Naive thymus-derived CD4-positive, alpha-beta T cell (primary cell): ENCODE results near the gene LRRC74A. TPM values are rescaled to one million over a fixed set of nuclear protein-coding genes. Genes with fewer than 3 reads are reported as not detected.

ENCODE experiments used
- ATAC-seq: fragments of 150-1000 bp; cut with Tn5 transposase; 2 replicates; pipeline ENCODE4 v1.10.0; 2021; ENCODE audit warnings: mild to moderate bottlenecking, moderate library complexity
- CTCF ChIA-PET: fragments of 350-600 bp; sonication (Branson Sonifier 250); formaldehyde crosslinking; loops from one replicate; lab custom pipeline; 2021; ENCODE audit warnings: antibody characterized with exemption; lab: Charles Lee
- POLR2A ChIA-PET: fragments of 350-600 bp; sonication (Branson Sonifier 250); formaldehyde crosslinking; loops from one replicate; lab custom pipeline; 2021; ENCODE audit warnings: antibody characterized with exemption, inconsistent platforms; lab: Charles Lee
- DNase-seq, 9 donors: peaks; one replicate each; pipeline versions ENCODE4 v3.0.0 to v3.0.0-alpha.2; 2020 to 2022; ENCODE audit warnings: mixed read lengths in 1 of 9
- H3K27ac ChIP-seq: one replicate; pipeline ENCODE4 v1.7.0; 2013; ENCODE audit warnings: mild to moderate bottlenecking, low read depth, low read length, moderate library complexity
- H3K27me3 ChIP-seq, 2 donors: one replicate each; pipeline ENCODE4 v1.7.0; 2013; ENCODE audit warnings: low read length in 2 of 2, mild to moderate bottlenecking in 2 of 2, moderate library complexity in 2 of 2; ENCODE audit not compliant: control insufficient read depth in 2 of 2, insufficient read depth in 2 of 2
- H3K36me3 ChIP-seq, 3 experiments: 1 replicate in 2 of 3; 2 replicates in 1 of 3; pipeline ENCODE4 v1.7.0; 2013; ENCODE audit warnings: low read length in 3 of 3, mild to moderate bottlenecking in 3 of 3, moderate library complexity in 1 of 3; ENCODE audit not compliant: insufficient read depth in 3 of 3, control insufficient read depth in 2 of 3
- H3K4me1 ChIP-seq, 2 donors: one replicate each; pipeline ENCODE4 v1.7.0; 2013; ENCODE audit warnings: low read length in 2 of 2, mild to moderate bottlenecking in 2 of 2, moderate library complexity in 1 of 2; ENCODE audit not compliant: control insufficient read depth in 2 of 2, insufficient read depth in 2 of 2
- H3K4me3 ChIP-seq: 2 replicates; pipeline ENCODE4 v1.7.0; 2013; ENCODE audit warnings: mild to moderate bottlenecking, low read length
- H3K9me3 ChIP-seq, 3 experiments: 1 replicate in 2 of 3; 2 replicates in 1 of 3; pipeline ENCODE4 v1.7.0; 2013; ENCODE audit warnings: low read length in 3 of 3; ENCODE audit not compliant: control insufficient read depth in 2 of 3
- H3K27ac Mint-ChIP-seq, 9 donors: one replicate each; pipeline ENCODE4 v1.8.0; 2020 to 2022; ENCODE audit warnings: mixed read lengths in 9 of 9, mild to moderate bottlenecking in 8 of 9, moderate library complexity in 5 of 9, inconsistent platforms in 2 of 9
- H3K27me3 Mint-ChIP-seq, 5 donors: one replicate each; pipeline ENCODE4 v1.8.0; 2021 to 2022; ENCODE audit warnings: mixed read lengths in 5 of 5, mild to moderate bottlenecking in 1 of 5
- H3K36me3 Mint-ChIP-seq, 5 donors: one replicate each; pipeline ENCODE4 v1.8.0; 2020 to 2022; ENCODE audit warnings: mixed read lengths in 5 of 5, mild to moderate bottlenecking in 3 of 5, inconsistent platforms in 1 of 5
- H3K4me1 Mint-ChIP-seq, 7 donors: one replicate each; pipeline ENCODE4 v1.8.0; 2020 to 2022; ENCODE audit warnings: mixed read lengths in 7 of 7, mild to moderate bottlenecking in 3 of 7, inconsistent platforms in 1 of 7
- H3K4me3 Mint-ChIP-seq, 10 donors: one replicate each; pipeline ENCODE4 v1.8.0; 2020 to 2022; ENCODE audit warnings: mild to moderate bottlenecking in 10 of 10, mixed read lengths in 10 of 10, moderate library complexity in 6 of 10, inconsistent platforms in 2 of 10
- H3K9me3 Mint-ChIP-seq, 11 donors: one replicate each; pipeline ENCODE4 v1.8.0; 2020 to 2022; ENCODE audit warnings: mixed read lengths in 11 of 11, mild to moderate bottlenecking in 4 of 11, inconsistent platforms in 1 of 11, moderate library complexity in 1 of 11
- intact Hi-C, 2 donors: fragments of 100-400 bp; cut with micrococcal nuclease; formaldehyde crosslinking; loops; one replicate each; pipeline ENCODE4 v1.15.1; 2023
- polyA plus RNA-seq, 2 donors: library from polyadenylated mRNA; unstranded; fragments of 300-500 nt; fragmentation: Illumina TruSeq; gene quantifications; one replicate each; pipeline ENCODE4 v1.2.3, GENCODE V29; 2021
- total RNA-seq, 6 experiments: library from RNA in 5 of 6; stranded (reverse) in 5 of 6; gene quantifications; 1 replicate in 5 of 6; 2 replicates in 1 of 6; pipeline ENCODE4 v1.2.3 and lab custom pipeline; 2021 to 2026

The LRRC74A gene
- total and polyA plus RNA-seq, 7 experiments from 2014 or later: not detected

DNA sequence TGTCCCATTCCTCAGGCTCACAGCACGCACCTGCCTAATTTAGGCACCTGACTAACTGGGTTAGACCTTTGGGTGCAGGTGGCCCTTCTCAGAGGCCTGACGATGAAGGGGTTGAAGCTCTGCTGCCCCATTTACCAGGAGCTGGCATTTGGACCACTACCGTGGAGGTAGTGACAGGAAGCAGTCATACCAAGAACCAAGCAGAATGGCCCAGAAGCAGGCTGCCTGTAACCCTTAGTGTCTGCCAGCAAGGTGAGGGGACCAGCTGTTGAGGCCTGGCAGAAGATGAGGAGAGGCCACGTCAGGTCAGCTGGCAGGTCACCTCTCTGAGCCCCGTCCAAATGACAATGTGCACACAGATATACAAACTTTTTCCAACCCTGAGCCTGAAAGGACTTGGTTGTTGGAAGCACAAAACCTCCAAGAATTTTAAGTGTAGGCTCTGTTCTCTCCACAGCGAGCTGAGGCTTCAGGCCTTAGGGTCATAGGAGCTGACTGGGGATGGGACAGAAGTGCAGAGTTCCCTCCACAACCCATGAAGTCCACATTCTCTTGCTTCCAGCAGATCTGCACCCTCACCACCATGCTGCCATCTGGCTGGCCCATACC, 41.8 kb upstream of the LRRC74A start:
- peaks cover 5 to 45% (median 15%) of the 10 kb centered on the region in 5 donors for H3K36me3 Mint-ChIP-seq
- intact Hi-C loops: loop anchor here (1.0 to 2.0 kb wide), 2 partner anchors 28 to 74 kb away; partner anchors contain the start of gene ANGEL1 (in 2 of the 2)
- ATAC-seq (no peak), DNase-seq (no peak)
- CTCF ChIA-PET: interaction anchor here (1.7 kb wide), 1 partner anchor 74 kb away, joined by 12 read pairs; no protein-coding TSS in a partner anchor
- peaks cover 0 to 4% (median 0%) of the 10 kb centered on the region in 11 donors for H3K9me3 Mint-ChIP-seq
- Histone ChIP-seq H3K27ac (no peak overlapping the region), H3K36me3 (peaks cover 0 to 66% (median 0%) of the 10 kb centered on the region in 3 experiments), H3K4me3 (no peak overlapping the region), H3K27me3 (no peaks in the 10 kb centered on the region), H3K4me1 (peaks cover 0 to 6% of the 10 kb centered on the region in 2 donors), H3K9me3 (no peaks in the 10 kb centered on the region)
- peaks cover 8 to 43% (median 15%) of the 10 kb centered on the region in 7 donors for H3K4me1 Mint-ChIP-seq
- no peak overlapping the region for H3K4me3 Mint-ChIP-seq
- peak overlapping the region in 8 of 9 donors; percentile 5 to 81 (median 40) for H3K27ac Mint-ChIP-seq
- H3K27me3 Mint-ChIP-seq: no peaks in the 10 kb centered on the region
- POLR2A ChIA-PET: no interaction called here

DNA sequence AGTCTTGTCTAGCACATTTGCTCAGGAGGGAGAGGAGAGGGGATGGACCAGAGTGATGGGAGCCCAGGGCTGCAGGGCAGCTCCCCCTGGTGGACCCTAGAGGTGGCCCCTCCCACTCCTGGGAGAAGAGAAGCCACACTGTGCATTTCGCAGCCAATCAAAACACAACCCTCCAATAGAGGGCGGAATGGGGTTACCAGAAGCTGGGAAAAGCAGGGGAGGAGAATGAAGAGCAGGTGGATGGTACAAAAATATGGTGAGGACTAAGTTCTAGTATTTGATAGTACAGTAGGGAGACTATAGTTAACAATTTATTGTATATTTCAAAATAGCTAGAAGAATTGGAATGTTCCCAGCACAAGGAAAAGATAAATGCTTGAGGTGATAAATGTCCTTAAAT, 41.3 kb upstream of the LRRC74A start:
- H3K4me3 ChIP-seq: no peak overlapping the region
- intact Hi-C loops: loop anchor here (1.0 to 2.0 kb wide), 2 partner anchors 28 to 75 kb away; partner anchors contain the start of gene ANGEL1 (in 2 of the 2)
- peak; percentile 98 for ATAC-seq
- H3K27me3 ChIP-seq: no peaks in the 10 kb centered on the region
- peaks cover 8 to 43% (median 15%) of the 10 kb centered on the region in 7 donors for H3K4me1 Mint-ChIP-seq
- peaks cover 5 to 45% (median 15%) of the 10 kb centered on the region in 5 donors for H3K36me3 Mint-ChIP-seq
- CTCF ChIA-PET: interaction anchor here (1.4 kb wide), 1 partner anchor 286 kb away, joined by 3 read pairs; no protein-coding TSS in a partner anchor
- peaks cover 0 to 6% of the 10 kb centered on the region in 2 donors for H3K4me1 ChIP-seq
- H3K27ac ChIP-seq: no peak overlapping the region
- POLR2A ChIA-PET: no interaction called here
- no peaks in the 10 kb centered on the region for H3K27me3 Mint-ChIP-seq
- no peak overlapping the region for H3K4me3 Mint-ChIP-seq
- peaks cover 0 to 4% (median 0%) of the 10 kb centered on the region in 11 donors for H3K9me3 Mint-ChIP-seq
- peak overlapping the region in 6 of 9 donors; percentile 5 to 83 (median 22) for H3K27ac Mint-ChIP-seq
- peak; percentile 19 to 64 (median 40) for DNase-seq
- H3K9me3 ChIP-seq: no peaks in the 10 kb centered on the region
- H3K36me3 ChIP-seq: peaks cover 0 to 68% (median under 1%) of the 10 kb centered on the region in 3 experiments

DNA sequence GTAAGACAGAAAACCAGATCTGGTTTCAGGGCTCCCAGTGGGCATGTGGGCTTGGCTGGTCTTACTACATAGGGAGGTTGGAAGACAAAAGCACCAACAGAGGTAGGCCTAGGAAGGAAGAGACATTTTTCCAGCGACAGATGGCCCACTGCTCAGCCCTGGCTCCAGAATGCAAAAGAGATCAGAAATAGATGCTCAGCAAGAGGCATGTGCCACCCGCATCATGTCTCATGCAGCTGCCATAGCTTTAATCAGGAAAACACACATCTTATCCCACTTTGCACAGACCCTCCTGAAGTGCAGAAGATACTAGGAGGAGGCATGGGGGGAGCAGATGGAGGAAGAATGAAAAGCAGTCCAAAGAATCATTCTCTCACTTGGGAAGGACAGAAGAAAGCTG, 39.6 kb upstream of the LRRC74A start:
- peaks cover 0 to 79% (median 9%) of the 10 kb centered on the region in 3 experiments for H3K36me3 ChIP-seq
- H3K4me1 ChIP-seq: peaks cover 0 to 6% of the 10 kb centered on the region in 2 donors
- no peak for DNase-seq
- CTCF ChIA-PET: no interaction called here
- no peaks in the 10 kb centered on the region for H3K9me3 ChIP-seq
- Mint-ChIP-seq H3K27me3 (no peaks in the 10 kb centered on the region), H3K9me3 (peaks cover 0 to 3% (median 0%) of the 10 kb centered on the region in 11 donors), H3K4me1 (peaks cover 8 to 37% (median 15%) of the 10 kb centered on the region in 7 donors), H3K36me3 (peaks cover 5 to 40% (median 16%) of the 10 kb centered on the region in 5 donors), H3K27ac (peak overlapping the region in 5 of 9 donors; percentile 40 to 84 (median 53)), H3K4me3 (no peak overlapping the region)
- ATAC-seq: no peak
- no peak overlapping the region for H3K27ac ChIP-seq
- no peak overlapping the region for H3K4me3 ChIP-seq
- no peaks in the 10 kb centered on the region for H3K27me3 ChIP-seq
- POLR2A ChIA-PET: no interaction called here
- intact Hi-C loops: no loop called here

DNA sequence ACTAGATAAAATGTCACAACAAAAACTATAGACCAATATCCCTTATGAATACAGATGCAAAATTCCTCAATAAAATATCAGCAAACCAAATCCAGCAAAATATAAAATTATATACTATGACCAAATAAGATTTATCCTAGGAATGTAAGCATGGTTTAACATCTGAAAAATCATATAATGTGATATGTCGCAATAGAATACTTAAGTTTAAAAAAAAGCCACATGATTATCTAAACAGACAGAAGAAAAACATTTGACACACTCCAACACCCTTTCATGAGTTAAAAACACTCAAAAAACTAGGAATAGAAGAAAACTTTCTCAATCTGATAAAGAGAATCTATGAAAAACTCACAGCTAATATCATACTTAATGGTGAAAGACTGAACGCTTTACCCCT, 33.8 kb upstream of the LRRC74A start:
- DNase-seq (no peak), ATAC-seq (no peak)
- Histone ChIP-seq H3K36me3 (peaks cover 0 to 55% (median 9%) of the 10 kb centered on the region in 3 experiments), H3K27me3 (no peaks in the 10 kb centered on the region), H3K4me3 (no peak overlapping the region), H3K4me1 (no peaks in the 10 kb centered on the region), H3K9me3 (no peaks in the 10 kb centered on the region), H3K27ac (no peak overlapping the region)
- peaks cover 0 to 12% (median 9%) of the 10 kb centered on the region in 7 donors for H3K4me1 Mint-ChIP-seq
- H3K36me3 Mint-ChIP-seq: peaks cover 5 to 54% (median 20%) of the 10 kb centered on the region in 5 donors
- peaks cover 0 to 4% (median 0%) of the 10 kb centered on the region in 11 donors for H3K9me3 Mint-ChIP-seq
- no peaks in the 10 kb centered on the region for H3K27me3 Mint-ChIP-seq
- intact Hi-C loops: no loop called here
- CTCF ChIA-PET: no interaction called here
- POLR2A ChIA-PET: no interaction called here
- H3K4me3 Mint-ChIP-seq: no peak overlapping the region
- no peak overlapping the region for H3K27ac Mint-ChIP-seq

DNA sequence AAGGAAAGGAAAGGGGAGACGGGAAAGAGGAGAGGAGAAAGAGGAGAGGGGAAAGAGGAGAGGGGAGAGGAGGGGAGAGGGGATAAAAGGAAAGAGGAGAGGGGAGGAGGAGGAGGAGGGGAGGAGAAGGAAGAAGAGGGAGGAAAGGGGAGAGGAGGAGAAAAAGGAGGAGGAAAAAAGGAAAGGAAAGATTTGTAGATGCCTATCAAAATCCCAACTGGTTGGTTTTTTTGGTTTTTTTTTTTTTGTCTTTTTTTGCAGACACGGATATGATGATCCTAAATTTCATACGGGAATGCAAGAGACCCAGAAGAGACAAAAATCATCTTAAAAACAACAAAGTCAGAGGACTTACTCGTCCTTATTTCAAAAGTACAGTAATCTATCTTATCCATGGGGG, 32.9 kb upstream of the LRRC74A start:
- Histone ChIP-seq H3K4me3 (no peak overlapping the region), H3K27me3 (no peaks in the 10 kb centered on the region), H3K27ac (no peak overlapping the region), H3K4me1 (no peaks in the 10 kb centered on the region), H3K9me3 (no peaks in the 10 kb centered on the region), H3K36me3 (peaks cover 0 to 54% (median 9%) of the 10 kb centered on the region in 3 experiments)
- no peak for DNase-seq
- POLR2A ChIA-PET: no interaction called here
- no peaks in the 10 kb centered on the region for H3K27me3 Mint-ChIP-seq
- ATAC-seq: no peak
- intact Hi-C loops: no loop called here
- peaks cover 0 to 56% (median 23%) of the 10 kb centered on the region in 5 donors for H3K36me3 Mint-ChIP-seq
- CTCF ChIA-PET: no interaction called here
- H3K4me1 Mint-ChIP-seq: peaks cover 0 to 12% (median 9%) of the 10 kb centered on the region in 7 donors
- peak overlapping the region in 1 of 9 donors; percentile 24 for H3K27ac Mint-ChIP-seq
- H3K9me3 Mint-ChIP-seq: peaks cover 0 to 2% (median 0%) of the 10 kb centered on the region in 11 donors
- no peak overlapping the region for H3K4me3 Mint-ChIP-seq

DNA sequence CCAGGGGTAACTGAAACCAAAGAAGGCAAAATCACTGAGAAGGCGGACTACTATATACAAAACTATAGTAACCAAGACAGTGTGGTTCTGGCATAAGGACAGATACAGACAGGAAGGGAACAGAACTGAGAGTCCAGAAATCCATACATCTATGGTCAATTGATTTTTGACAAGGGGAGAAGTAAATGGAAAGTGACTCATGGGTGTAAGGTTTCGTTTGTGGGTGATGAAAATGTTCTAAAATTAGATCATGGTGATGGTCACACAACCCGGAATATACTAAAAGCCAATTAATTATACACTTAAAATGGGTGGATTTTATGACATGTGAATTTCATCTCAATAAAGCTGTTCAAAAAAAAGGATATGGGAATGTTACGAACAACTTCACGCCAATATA, 32.3 kb upstream of the LRRC74A start:
- no peak overlapping the region for H3K27ac Mint-ChIP-seq
- H3K4me1 ChIP-seq: no peaks in the 10 kb centered on the region
- peaks cover 0 to 2% (median 0%) of the 10 kb centered on the region in 11 donors for H3K9me3 Mint-ChIP-seq
- intact Hi-C loops: no loop called here
- peaks cover 0 to 12% (median 9%) of the 10 kb centered on the region in 7 donors for H3K4me1 Mint-ChIP-seq
- peaks cover 0 to 55% (median 25%) of the 10 kb centered on the region in 5 donors for H3K36me3 Mint-ChIP-seq
- no peak overlapping the region for H3K4me3 ChIP-seq
- DNase-seq (no peak), ATAC-seq (no peak)
- H3K27ac ChIP-seq: no peak overlapping the region
- CTCF ChIA-PET: no interaction called here
- H3K4me3 Mint-ChIP-seq: no peak overlapping the region
- H3K36me3 ChIP-seq: peaks cover 0 to 52% (median 9%) of the 10 kb centered on the region in 3 experiments
- no peaks in the 10 kb centered on the region for H3K9me3 ChIP-seq
- POLR2A ChIA-PET: no interaction called here
- no peaks in the 10 kb centered on the region for H3K27me3 Mint-ChIP-seq
- H3K27me3 ChIP-seq: no peaks in the 10 kb centered on the region
